ENCODE data around the gene RAPGEF1.
A peak's percentile ranks its signal among the peaks of the same experiment; 100 is the strongest.

Gene RAPGEF1

GRCh38 chr9:131748411-131748955 is 8.6 kb upstream of the RAPGEF1 start:
- DNase-seq (ENCODE audit: low spot score): no peak

DNA sequence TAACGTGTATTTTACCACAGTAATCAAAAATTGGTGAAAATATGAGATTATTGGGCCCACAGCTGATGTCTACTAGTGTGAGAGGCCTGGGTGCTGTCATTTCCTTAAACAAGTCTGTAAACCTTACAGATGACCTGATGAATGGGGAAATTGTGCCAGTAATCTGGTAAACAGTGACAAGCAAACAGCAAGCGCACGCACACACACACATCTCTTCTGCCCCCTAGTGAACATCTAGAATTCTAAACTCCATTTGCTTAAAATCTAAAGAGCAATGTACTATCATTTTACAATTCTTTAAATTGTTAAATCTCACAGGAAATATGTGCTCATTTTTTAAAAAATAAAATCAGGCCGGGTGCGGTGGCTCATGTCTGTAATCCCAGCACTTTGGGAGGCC is 7.5 kb upstream of the RAPGEF1 start:
- DNase-seq (ENCODE audit: low spot score): peak; percentile 70

GRCh38 chr9:131745610-131746009 is 5.7 kb upstream of the RAPGEF1 start:
- DNase-seq (ENCODE audit: low spot score): no peak

DNA sequence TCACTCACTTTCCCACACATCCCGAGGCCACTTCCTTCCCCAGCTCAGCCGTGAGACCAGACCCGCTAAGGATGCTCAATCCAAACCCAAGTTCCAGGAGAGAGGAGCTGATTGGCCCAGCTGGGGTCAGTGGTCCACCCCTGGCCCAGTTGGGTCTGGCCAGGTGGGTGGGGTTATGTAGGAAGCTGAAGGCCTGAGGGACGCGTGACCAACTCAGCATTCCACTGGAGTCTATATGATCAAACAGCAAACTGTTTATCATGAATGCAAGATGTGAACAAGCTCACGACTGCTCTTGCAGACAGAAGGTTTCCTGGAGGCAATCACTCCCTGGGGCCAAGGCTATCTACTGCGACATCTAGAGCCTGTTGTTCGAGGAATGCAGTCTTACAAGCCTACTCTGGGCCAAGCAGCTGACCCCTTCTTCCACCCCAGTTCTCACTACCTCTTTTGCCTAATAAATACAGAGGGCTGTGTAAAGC is 4.9 kb upstream of the RAPGEF1 start:
- peak; percentile 48 for DNase-seq (ENCODE audit: low spot score)

DNA sequence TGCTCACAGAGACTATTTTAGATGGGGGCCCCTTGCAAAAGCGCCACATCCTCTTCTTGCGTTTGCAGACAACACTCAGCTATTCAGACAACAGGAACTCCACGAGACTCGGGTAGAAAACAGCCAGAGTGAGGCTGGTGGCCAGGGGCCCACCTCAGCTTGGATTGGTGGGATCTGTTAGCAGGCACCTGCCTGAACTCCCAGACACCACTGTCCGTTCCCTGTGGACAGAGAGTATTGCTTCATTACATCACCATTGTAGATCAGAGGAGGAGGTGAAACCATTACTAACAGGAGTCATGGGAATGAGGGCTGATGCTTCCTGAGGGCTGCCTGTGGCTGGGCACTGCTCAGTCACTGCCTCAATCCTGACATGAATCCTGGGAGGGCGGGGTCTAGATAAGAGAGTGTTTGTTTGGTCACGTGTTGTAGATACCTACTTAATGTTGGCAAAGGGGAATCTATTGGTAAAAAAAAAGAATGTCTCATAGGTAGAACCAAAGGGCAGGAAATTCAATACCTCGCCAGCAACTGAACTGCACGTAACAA is 4.4 kb upstream of the RAPGEF1 start:
- DNase-seq (ENCODE audit: low spot score): no peak

DNA sequence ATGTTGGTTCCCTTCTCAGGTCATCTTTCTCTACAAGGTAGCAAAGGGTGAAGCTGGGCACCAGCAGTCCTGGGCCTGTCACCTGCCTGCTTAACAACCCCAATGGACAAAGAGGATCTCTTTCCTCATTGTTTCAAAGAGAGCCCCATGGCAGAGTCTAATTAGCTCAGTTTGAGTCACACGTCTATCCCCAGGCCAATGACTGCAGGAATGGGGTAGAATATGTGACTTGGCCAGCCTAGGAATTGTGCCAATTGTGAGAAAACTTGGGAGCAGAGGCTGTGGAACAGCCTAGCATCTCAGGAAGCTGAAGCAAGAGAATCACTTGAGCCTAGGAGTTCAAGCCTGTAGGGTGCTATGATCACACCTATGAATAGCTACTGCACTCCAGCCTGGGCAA is 3.6 kb upstream of the RAPGEF1 start:
- DNase-seq (ENCODE audit: low spot score): no peak

- no peak for DNase-seq (ENCODE audit: low spot score)
These were observed 3.2 kb upstream of the RAPGEF1 start for GRCh38 chr9:131743096-131743495.

DNA sequence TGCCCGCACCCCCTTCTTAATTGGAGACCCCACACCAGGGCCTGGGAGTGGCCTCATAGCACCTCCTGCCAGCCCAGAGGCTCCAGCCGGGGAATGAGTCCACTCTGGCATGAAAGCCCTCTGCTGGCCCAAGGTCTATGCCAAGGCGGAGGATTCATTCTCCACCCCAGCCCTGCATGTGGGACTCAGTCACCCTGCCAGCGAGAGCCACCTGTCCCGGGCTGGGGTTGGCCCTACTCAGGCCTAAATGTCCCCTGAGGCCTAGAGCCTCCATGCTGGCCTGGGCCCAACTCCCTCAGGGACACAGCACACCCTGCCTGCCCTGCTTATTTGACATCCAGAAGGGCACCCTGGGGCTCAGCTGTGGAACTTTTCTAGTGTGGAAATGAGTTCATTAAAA is 1.0 kb upstream of the RAPGEF1 start:
- no peak for DNase-seq (ENCODE audit: low spot score)

GRCh38 chr9:131739133-131739958 is 530 bp downstream of the RAPGEF1 start:
- DNase-seq (ENCODE audit: low spot score): no peak

DNA sequence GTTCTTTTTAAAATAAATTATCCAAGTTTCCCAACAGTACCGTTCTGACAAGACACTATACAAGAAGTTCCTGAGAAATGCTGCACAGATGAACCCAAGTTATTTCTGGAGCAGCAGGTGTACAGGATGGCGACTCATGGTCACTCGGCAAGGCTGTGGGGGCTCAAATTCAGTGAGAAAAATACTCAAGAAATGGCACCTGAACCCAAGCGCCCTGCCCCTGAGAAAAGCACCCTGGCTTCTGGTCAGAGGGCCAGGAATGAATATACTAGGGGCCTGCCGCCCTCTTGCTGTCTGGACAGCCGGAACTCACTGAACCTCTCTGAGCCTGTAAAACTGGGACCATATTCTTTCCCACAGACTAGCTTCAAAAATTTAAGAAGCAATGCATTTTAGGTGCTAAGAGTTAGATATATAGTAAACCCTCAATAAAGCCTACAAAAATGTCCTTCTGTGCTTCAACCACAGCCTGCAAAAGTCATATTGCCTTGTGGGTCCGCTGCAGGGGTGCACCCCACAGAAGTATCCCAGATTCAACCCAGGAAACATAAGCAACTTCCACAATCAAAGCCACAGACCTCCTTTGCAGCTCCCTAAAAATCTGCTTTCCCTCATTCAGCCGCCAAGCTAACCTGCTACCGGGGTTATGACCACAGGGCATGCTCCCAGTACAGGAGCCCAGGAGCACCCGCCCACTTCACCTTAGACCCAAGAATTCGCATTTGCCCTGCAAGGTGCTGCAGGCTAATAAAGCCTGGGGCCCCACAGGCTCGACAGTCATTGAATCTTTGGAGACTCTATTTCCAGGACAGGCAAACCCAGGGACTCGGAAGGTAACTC is 1.4 kb downstream of the RAPGEF1 start:
- DNase-seq (ENCODE audit: low spot score): no peak

DNA sequence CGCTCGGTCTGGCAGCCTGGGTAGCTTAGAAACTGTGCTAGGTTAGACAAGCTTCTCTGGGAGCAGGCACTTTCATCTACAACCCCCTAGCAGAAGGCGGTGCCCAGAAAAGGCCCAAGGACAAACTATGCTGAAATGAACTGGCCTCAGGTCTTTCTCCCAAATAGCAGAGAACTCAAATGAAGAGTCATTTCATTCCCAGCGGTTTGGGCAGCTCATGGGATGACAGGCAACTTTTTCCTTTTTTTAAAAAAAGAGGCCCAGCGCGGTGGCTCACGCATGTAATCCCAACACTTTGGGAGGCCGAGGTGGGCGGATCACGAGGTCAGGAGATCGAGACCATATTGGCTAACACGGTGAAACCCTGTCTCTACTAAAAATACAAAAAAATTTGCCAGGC is 2.5 kb downstream of the RAPGEF1 start:
- no peak for DNase-seq (ENCODE audit: low spot score)

- DNase-seq (ENCODE audit: low spot score): no peak
These were observed 3.4 kb downstream of the RAPGEF1 start for GRCh38 chr9:131736431-131736830.

- no peak for DNase-seq (ENCODE audit: low spot score)
These were observed 4.4 kb downstream of the RAPGEF1 start for GRCh38 chr9:131735238-131736128.

GRCh38 chr9:131734781-131735180 is 5.1 kb downstream of the RAPGEF1 start:
- no peak for DNase-seq (ENCODE audit: low spot score)

DNA sequence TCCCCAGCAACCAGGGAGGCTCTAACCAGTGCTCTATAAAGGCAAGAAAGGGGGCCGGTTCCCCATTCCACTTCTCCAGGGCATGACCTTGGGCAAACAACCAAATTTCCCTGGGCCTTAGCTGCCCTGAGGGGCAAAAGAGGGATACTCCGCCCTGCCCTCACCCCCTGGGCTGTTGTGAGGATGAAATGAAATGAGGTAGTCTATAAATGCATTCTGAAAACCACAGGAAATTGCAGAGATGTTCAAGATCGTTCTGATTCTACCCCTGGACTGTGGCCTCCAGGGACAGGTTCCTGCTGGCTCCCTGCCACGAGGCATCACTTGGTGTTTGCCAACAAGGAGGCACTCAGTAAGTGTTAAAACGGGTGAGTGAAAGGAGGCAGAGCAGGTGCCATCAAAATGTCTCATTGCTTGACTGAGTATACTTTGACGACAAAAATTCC is 5.7 kb downstream of the RAPGEF1 start:
- no peak for DNase-seq (ENCODE audit: low spot score)

GRCh38 chr9:131733541-131734061 is 6.3 kb downstream of the RAPGEF1 start:
- DNase-seq (ENCODE audit: low spot score): peak; percentile 52

GRCh38 chr9:131732636-131733289 is 7.1 kb downstream of the RAPGEF1 start:
- no peak for DNase-seq (ENCODE audit: low spot score)

DNA sequence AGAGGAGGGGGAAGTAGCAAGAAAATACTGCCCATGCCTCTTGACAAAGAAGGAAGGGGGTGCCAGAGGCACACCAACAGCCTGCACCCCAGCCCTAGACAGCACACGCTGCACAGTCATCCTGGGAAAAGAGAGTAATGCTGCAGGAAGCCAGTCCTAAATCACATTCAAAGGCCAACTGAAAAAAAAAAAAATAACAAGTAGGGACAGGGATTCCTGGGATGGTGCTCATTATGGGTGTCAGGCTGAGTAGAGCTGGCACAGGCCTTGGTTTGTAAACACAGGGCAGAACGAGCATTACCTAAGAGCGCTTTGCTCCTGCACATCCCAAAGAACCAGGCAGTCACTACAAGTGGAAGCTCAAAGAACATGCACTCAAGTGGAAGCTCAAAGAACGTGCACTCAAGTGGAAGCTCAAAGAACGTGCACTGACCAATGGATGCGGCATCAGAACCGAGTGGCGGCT is 7.8 kb downstream of the RAPGEF1 start:
- DNase-seq (ENCODE audit: low spot score): no peak

DNA sequence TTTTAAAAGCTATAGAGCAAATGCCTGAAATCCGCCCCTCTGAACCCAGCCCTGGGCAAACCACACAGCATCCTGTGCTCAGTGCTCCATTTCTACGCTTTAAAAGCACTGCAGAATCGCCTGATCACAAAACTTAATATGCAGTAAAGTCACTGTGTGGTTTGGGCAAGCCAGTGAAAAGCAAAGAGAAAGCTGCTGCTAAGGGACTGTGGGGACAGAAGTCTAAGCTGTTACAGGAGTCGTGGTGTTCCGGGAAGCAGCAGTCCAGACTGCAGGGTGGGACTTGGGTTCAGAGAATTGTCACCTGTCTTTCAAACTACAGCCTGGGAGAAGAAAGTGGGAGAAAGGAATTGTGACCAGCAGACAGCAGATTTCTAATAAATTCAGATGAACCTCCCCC is 8.2 kb downstream of the RAPGEF1 start:
- no peak for DNase-seq (ENCODE audit: low spot score)

DNA sequence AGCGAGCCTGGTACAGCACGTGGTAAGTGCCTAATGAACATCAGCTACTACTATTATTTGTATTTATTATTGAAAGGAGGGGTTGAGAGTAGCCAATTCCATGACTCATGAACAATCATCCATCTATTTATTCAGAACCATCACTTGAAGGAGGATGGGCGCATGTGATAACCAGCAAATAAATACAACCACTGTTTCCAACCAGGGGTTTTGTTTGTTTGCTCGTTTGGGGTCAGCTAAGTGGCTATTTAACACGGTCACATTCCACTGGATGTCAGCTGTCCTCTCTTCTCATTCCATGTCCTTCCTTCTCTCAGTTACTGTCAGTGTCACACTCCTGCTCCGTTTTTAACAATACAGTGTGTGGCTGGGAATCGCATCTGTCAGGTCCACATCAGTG is 8.6 kb downstream of the RAPGEF1 start:
- DNase-seq (ENCODE audit: low spot score): no peak

Measured in SK-N-DZ (cell line).